ENCODE data around the gene LRRC8E. TPM values are rescaled to one million over a fixed set of nuclear protein-coding genes. Genes with fewer than 3 reads are reported as not detected.

The LRRC8E gene
- total and polyA plus RNA-seq, 10 of the 15 experiments (the other 5 are each of a cell fraction or from before 2014, with no cell fraction given), result 0.04 to 0.32 (median 0.25) TPM; not detected in 7

DNA sequence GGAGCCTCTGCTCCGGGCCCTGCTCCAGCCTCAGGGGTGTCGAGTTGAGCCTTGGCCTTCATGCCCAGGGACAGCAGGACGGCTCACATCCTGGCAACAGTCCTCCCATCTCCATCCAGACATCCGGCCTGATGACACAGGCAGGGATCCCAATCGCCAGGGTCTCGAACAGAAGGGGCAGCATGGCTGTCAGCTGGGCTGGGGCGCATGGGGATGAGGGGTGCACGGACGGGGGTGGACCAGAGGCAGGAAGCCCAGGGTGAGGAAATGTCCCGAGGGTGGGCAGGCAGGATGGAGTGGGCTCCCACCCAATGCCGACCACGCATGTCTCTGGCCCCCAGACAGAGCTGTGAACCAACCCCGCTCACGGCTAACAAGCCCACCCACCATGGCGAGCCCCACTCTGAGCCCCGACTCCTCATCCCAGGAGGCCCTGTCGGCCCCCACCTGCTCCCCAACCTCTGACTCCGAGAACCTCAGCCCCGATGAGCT is 42.1 kb upstream of the LRRC8E start (continued):
- TF ChIP-seq IRF5 (IDR thresholded peaks at IDR 0.05; ENCODE audit: borderline replicate concordance) (no peak), RBBP5 (conservative IDR thresholded peaks at IDR 0.05) (no peak), POLR2A (IDR thresholded peaks at IDR 0.05; ENCODE audit: low read depth, low read length) (no peak), ZNF384 (IDR thresholded peaks at IDR 0.05; ENCODE audit: borderline replicate concordance, low read depth, low read length) (no peak), ATF3 (IDR thresholded peaks at IDR 0.05; ENCODE audit: borderline replicate concordance, extremely low read depth, low read depth, low read length) (no peak)
- TF ChIP-seq, protein P1, sequence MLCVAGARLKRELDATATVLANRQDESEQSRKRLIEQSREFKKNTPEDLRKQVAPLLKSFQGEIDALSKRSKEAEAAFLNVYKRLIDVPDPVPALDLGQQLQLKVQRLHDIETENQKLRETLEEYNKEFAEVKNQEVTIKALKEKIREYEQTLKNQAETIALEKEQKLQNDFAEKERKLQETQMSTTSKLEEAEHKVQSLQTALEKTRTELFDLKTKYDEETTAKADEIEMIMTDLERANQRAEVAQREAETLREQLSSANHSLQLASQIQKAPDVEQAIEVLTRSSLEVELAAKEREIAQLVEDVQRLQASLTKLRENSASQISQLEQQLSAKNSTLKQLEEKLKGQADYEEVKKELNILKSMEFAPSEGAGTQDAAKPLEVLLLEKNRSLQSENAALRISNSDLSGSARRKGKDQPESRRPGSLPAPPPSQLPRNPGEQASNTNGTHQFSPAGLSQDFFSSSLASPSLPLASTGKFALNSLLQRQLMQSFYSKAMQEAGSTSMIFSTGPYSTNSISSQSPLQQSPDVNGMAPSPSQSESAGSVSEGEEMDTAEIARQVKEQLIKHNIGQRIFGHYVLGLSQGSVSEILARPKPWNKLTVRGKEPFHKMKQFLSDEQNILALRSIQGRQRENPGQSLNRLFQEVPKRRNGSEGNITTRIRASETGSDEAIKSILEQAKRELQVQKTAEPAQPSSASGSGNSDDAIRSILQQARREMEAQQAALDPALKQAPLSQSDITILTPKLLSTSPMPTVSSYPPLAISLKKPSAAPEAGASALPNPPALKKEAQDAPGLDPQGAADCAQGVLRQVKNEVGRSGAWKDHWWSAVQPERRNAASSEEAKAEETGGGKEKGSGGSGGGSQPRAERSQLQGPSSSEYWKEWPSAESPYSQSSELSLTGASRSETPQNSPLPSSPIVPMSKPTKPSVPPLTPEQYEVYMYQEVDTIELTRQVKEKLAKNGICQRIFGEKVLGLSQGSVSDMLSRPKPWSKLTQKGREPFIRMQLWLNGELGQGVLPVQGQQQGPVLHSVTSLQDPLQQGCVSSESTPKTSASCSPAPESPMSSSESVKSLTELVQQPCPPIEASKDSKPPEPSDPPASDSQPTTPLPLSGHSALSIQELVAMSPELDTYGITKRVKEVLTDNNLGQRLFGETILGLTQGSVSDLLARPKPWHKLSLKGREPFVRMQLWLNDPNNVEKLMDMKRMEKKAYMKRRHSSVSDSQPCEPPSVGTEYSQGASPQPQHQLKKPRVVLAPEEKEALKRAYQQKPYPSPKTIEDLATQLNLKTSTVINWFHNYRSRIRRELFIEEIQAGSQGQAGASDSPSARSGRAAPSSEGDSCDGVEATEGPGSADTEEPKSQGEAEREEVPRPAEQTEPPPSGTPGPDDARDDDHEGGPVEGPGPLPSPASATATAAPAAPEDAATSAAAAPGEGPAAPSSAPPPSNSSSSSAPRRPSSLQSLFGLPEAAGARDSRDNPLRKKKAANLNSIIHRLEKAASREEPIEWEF (IDR thresholded peaks at IDR 0.05; ENCODE audit: insufficient replicate concordance, low read depth, low read length), result no peak
- TF ChIP-seq, protein P2, sequence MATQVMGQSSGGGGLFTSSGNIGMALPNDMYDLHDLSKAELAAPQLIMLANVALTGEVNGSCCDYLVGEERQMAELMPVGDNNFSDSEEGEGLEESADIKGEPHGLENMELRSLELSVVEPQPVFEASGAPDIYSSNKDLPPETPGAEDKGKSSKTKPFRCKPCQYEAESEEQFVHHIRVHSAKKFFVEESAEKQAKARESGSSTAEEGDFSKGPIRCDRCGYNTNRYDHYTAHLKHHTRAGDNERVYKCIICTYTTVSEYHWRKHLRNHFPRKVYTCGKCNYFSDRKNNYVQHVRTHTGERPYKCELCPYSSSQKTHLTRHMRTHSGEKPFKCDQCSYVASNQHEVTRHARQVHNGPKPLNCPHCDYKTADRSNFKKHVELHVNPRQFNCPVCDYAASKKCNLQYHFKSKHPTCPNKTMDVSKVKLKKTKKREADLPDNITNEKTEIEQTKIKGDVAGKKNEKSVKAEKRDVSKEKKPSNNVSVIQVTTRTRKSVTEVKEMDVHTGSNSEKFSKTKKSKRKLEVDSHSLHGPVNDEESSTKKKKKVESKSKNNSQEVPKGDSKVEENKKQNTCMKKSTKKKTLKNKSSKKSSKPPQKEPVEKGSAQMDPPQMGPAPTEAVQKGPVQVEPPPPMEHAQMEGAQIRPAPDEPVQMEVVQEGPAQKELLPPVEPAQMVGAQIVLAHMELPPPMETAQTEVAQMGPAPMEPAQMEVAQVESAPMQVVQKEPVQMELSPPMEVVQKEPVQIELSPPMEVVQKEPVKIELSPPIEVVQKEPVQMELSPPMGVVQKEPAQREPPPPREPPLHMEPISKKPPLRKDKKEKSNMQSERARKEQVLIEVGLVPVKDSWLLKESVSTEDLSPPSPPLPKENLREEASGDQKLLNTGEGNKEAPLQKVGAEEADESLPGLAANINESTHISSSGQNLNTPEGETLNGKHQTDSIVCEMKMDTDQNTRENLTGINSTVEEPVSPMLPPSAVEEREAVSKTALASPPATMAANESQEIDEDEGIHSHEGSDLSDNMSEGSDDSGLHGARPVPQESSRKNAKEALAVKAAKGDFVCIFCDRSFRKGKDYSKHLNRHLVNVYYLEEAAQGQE (IDR thresholded peaks at IDR 0.05; ENCODE audit: low read depth, low read length), result no peak
